GM18519 (cell line): Measurements from ENCODE around the gene PBX4.

Experiments
- ATAC-seq: cut with Tn5 transposase; IDR thresholded peaks from one replicate; pipeline ENCODE4 v1.9.1; 2021; ENCODE audit warnings: mild to moderate bottlenecking, moderate library complexity; ENCODE audit not compliant: unreplicated experiment, low FRiP score

Gene PBX4

DNA sequence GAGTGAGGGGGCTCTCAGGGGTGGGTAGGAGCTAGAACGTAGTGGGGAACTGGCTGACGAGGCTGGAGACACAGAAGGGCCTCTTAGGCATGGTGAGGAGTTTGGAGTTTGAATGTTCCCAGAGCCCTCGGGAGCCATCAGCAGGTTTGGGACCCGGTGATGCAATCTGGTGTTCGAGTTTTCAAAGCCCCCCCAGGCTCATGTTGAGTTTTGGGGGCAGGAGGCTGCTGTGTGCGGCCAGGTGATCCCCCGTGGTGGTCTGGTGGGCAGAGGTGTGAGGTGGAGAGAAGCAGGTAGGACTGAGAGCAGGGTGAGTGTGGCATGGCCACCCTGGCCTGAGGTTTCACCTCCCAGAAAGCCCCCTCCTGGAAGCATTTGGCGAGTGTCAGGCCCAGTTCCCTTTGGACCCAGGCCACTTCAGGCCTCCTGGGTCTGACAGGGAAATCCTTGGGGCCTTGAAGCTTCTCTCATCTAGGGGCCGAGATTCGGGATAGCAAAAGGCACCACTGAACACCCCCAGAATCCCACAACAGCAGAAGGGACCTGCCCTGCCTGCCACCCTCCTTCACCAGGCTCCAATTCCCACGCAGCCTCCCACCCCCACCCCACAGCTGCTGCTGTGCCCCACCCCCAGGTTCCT, 88.6 kb downstream of the PBX4 start:
- ATAC-seq, result no peak

DNA sequence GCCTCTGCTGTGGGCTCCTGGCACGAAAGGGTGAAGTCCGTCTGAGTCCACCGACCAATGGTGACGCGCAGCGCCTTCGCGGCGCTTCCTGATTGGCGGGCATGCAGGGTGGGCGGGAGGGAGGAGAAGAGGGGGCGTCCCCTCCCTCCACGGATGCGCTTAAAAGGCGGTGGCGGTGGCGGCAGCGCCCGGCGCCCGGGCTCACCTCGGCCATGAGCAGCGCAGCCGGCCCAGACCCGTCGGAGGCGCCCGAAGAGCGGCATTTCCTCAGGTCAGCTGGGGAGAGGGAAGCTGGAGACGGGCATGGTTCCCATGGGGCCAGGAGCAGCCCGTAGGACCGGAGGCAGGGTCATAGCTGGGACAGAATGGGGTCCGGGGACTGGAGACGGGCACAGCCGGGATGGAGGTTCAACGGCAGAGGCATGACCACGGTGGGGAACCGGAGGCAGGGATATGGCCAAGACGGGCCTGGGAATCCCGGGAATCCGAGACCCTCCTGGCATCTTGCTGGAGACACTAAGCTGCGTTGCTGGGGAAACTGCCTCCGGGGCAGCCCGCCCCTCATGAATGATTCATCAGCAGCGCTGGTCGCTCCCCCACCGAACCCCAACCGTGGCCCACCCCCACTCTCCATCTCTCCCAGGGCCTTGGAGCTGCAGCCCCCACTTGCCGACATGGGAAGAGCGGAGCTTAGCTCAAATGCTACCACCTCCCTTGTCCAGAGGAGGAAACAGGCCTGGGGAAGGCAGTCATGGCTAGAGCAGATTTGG, 89.6 kb downstream of the PBX4 start, which contains the start of gene YJEFN3:
Gene YJEFN3 (plus strand): TSS at position 191 of the 770 bp plus-strand sequence. CDS start 22 bp downstream, at position 213.
- no peak for ATAC-seq

DNA sequence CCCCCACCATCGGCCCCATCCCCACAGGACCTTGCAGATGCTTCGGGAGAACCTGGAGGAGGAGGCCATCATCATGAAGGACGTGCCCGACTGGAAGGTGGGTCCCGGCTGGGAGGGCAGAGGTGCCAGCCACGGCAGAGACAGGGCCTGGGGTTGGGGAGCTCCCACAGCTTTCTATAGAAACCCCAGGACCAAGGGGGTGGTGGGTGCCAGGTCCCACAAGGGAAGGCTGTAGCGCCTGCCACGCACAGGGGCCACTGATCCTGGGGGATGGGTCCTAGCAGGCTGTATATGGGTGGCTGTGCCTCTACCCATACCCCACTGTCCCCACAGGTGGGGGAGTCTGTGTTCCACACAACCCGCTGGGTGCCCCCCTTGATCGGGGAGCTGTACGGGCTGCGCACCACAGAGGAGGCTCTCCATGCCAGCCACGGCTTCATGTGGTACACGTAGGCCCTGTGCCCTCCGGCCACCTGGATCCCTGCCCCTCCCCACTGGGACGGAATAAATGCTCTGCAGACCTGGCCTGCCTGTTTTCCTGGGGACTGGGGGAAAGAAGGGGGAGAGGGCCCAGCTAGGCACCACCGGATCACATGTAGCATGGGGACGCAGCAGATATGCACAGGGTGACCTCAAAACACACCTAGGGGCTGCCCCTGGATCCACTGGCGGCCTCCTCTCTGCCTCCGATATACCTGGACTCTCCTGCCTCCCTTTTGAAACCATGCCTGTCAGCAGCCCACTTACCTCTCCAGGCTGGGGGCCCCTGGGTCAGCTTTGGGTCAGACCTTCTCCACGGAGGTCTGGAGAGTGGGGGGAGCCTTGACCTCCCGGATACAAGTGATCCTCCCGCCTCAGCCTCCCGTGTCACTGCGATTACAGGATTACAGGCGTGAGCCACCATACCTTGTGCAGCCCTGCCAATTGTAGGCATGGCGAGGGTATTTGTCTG, 90.5 kb downstream of the PBX4 start:
- ATAC-seq, result no peak

DNA sequence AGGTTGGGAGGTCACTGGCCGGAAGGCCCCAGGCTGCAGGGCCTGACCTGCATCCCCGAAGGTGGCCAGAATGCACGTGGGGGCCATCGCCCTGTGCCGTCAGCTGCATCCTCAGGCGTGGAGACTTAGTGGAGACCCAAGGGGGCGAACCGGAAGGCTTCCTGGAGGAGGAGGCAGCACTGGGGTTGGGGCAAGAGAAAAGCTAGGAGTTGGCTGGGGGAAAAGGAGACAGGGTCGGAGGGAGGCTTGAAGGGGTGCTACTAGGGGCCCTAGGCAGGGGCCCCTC, 91.2 kb downstream of the PBX4 start:
- no peak for ATAC-seq

DNA sequence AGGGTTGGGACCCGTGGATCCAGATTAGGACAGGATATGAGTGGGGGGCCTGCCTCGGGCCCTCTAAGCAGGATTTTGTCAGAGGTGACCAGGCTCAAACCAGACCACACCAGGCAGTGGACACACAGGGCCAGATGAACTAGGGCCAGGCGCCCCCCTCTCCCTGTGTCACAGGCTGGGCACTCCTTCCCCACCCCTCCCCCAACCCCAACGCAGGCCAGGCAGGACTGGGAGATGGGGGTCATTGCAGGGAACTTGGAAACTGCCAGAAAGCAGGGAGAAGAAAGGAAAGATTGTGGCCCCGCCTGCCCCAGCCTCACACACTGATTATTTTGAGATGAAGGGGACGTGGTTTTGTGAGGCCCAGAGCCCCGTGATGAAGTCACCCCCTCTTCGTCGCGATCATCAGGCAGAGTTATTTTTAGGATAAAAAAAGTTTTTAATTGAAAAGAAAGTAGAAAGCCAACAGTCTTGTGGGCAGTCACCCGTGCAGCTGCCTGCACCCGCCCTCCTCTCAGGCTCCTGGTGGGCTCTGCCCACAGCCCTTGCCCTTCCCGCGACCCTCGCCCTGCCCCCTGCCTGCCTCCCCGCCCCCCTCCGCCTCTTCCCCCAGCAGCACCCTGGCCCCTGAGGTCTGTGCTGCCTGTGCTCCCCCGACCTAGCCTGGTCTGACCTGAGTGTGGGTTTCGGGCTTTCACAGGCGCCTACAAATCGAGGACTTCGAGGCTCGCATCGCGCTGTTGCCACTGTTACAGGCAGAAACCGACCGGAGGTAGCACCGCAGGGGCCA, 91.7 kb downstream of the PBX4 start:
- ATAC-seq, result no peak

DNA sequence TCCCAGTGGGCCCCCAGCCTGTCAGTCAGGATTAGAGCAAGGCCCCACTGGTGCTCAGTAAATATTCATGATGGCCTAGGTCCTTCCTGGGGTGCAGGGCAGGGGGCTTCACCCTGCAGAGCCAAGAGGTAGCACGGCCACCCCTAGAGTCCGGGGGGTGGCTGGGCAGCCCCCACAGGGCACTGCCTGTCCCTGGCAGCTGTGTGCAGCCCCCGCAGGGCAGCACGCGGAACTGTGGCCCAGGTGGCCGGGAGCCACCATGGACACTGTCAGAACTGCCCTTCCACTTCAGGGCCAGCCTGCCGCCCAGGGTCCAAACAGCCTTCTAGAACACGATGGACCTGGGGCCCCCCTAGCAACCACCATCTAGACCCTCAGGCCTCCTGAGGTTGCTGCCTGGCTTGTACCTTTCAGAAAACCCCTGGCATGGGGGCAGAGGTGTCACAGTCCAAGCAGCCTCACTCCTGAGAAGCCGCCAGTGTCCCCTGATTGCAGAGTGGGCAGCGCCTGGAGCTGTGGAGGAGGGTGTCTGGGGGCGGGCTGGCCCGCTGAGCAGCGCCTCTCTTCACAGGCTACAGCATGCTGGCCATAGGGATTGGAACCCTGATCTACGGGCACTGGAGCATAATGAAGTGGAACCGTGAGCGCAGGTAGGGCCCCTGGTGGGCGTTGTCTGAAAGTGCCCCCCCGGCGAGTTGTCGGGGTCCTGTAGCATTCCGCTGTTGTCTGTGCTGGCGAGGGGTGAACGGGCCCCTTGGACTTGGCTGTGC, 92.7 kb downstream of the PBX4 start:
- ATAC-seq, result no peak

DNA sequence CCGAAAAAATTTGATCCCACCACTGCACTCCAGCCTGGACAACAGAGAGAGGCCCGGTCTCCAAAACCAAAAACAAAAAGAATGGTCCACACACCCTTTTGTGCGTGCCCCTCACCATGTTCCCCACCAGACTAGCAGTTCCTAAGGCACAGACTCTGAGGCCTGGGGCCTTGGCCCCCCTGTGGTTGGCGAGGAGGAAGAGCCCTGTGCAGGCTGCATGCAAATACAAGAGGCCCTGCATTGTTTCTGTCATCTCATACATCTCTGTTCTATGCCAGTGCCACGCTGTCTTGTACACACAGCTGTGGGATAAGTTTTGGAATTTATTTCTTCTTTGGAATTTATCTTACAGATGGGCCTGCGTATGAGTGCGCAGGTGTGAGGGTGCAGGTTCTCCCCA, 94.4 kb downstream of the PBX4 start:
- ATAC-seq, result no peak

DNA sequence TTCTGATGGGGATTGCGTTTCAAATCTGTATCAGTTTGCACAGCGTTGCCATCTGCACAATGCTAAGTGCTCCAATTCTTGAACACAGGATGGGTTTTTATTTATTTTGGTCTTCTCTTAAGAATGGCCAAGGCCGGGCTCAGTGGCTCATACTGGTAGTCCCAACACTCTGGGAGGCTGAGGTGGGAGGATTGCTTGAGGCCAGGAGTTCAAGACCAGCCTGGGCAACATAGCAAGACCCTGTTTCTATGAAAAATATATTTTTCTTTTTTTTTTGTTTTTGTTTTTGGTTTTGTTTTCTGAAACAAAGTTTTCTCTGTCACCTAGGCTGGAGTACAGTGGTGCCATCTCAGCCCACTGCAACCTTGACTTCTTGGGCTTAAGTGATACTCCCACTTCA, 95.3 kb downstream of the PBX4 start:
- ATAC-seq, result no peak

DNA sequence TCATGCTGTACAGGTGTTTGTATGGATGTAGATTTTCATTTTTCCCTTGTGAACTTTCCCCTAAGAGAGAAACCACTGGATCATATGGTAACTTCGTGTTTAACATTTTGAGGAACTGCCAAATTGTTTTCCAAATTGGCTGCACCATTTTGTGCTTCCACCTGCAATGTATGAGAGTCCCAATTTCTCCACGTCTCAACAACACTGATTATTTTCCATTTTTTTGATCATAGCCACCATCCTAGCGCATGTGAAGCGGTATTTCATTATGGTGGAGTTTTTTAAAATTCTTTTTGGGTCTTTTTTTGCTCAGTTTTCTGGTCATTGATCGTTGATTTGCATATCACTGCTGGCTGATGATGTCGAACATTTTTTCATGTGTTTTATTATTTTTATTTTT, 97.5 kb downstream of the PBX4 start:
- ATAC-seq, result no peak

DNA sequence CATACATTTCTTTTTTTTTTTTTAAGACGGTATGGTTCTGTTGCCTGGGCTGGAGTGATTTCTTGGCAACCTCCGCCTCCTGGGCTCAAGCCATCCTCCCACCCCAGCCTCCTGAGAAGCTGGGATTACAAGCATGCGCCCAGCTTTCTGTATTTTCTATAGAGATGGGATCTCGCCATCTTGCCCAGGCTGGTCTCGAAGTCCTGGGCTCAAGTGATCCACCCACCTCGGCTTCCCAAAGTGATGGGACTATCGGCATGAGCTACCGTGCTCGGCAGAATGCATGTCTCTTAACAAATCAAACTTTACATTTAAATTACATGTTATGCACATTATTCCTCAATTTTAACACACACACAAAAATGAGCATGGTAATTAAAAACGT, 101.3 kb downstream of the PBX4 start:
- no peak for ATAC-seq

DNA sequence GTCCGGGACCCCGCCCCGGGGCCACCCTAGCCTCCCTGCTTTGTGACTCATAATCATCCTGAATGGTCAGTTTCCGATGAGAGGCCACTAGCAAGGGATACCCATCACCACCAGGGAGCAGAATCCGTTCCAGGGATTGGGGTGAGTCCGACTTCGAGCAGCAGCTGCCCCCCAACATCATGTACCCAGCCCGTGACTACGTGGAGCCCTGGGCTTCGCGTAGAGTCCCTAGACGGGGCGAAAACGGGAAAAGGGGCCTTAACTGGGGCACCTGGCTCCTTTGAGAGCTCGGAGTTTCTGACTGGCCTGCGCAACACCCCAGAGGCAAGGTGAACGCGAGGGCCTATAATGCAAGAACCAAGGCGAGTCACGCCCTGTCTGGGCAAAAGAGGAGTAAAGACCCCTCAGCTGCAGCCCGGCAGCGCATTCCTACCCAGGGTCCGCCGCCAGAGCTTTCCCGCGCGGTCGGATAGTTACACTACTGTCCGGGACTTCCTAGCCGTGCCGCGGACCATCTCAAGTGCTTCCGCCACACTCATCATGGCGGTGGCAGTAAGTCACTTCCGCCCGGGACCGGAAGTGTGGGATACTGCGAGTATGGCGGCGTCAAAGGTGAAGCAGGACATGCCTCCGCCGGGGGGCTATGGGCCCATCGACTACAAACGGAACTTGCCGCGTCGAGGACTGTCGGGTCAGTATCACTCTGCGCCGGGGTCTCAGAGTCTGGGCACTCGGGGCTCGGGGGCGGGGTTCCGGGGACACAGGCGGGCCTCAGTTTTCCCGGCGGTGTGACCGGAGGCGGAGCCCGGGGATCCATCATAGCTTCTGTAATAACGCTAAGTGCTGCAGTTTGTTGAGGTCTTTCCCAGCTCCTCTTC, 102.6 kb downstream of the PBX4 start, which contains the start of gene NDUFA13:
Gene NDUFA13 (plus strand): TSS at position 584 of the 878 bp plus-strand sequence. CDS start 14 bp downstream, at position 598.
- peak; percentile 84 for ATAC-seq

DNA sequence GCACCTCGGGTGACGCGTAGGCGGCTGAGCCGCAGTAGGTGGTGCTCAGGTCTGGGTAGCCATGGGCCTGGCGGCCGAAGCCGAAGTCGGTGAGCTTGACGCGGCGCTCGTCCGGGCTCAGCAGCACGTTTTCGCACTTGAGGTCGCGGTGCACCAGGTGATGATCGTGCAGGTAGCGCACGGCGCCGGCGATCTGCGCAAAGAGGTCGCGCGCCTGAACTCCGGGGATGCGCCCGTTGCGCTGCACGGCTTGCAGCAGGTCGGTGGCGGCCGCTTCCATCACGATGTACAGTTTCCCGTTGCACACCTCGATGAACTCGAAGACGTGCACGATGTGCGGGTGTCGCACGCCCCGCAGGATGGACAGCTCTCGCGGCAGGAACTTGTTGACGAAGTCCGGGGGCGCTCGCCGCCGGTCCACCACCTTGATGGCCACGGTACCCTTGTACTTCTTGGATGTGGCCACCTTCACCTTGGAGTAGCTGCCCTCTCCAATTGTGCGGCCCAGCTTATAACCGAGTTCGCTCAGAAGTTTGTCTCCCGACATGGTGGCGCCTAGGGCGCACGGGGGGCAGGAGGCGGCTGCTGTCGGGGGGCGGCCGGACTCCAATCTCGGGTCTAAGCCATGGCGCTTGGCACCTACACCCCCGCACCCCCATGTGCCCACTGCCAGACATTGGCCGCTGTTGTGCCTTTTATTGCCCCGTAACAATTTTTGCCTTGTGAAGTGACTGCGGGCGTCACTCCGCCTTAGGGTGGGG, 103.4 kb downstream of the PBX4 start, which contains the start of gene TSSK6:
Gene TSSK6 (minus strand): TSS at position 668 of the 761 bp plus-strand sequence. CDS start 121 bp downstream, at position 547.
- ATAC-seq, result no peak

DNA sequence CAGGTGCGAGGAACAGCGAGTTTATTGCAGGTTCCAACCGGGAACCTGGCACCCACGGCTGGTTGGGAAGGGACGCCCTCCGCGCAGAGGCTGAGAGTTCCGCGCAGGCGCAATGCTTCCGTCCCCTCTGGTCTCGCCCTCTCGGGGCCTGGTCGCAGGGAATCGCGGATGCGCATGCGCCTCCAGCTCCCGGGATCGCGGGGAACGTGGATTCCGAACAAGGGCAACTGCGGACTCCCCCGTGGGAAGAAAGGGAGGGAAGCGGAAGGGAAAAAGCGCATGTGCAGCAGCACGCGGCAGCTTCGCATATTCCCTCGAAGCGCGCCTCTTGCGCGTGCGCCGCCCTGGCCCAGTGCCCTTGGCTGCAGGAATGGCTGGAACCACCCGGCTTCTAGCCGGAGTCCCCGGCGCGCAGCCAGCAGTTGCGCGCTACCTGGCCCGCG, 104.3 kb downstream of the PBX4 start:
- ATAC-seq, result no peak

DNA sequence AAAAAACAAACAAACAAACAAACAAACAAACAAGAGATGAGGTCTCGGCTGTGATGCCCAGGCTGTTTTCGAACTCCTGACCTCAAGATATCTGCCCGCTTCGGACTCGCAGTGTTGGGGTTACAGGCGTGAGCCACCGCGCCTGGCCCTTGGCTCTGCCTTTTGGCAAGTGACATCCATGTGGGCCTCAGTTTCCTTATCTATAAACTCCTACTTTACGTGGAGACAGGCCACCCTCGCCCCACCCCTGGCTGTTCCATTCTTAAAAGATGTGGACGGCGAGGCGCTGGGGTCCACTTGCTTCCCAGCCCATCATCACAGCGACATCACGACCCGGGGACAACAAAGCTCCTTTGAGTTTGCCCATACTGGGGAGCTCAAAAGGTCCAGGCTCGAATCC, 104.8 kb downstream of the PBX4 start:
- no peak for ATAC-seq
